Bone marrow (tissue), 2 donors: ENCODE measurements around the gene KRT85.

Experiments
- DNase-seq, 2 donors: peaks; one replicate each; lab custom pipeline; 2025; lab: John Stamatoyannopoulos, UW

Gene KRT85

DNA sequence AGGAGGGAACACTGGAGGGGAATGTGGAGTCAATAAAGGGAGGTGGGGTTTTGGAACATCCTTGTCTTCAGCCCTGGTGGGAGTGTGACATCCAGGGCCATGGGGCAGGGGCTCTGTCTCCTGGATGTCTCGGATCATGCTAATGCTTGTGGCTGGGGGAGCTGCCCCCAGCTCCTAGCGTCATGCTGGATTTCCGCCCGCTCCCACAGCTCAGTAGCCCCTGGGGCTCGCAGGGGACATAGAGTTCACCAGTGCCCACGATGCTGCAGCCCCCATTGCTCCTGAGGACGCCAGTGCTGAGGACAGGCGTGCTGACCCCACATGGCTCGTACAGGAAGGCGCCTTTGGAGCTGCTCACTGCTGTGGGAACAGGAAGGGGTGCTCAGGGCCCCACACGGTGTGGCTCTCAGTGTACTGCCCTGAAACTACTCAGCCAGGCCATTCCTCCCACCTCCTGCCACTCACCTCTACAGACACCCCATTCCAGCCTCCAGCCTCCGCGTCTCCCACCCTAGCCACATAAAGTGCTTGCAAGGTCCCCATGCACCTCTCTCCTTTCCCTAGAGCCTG lies 27.6 kb upstream of the KRT85 start:
- no peak for DNase-seq

DNA sequence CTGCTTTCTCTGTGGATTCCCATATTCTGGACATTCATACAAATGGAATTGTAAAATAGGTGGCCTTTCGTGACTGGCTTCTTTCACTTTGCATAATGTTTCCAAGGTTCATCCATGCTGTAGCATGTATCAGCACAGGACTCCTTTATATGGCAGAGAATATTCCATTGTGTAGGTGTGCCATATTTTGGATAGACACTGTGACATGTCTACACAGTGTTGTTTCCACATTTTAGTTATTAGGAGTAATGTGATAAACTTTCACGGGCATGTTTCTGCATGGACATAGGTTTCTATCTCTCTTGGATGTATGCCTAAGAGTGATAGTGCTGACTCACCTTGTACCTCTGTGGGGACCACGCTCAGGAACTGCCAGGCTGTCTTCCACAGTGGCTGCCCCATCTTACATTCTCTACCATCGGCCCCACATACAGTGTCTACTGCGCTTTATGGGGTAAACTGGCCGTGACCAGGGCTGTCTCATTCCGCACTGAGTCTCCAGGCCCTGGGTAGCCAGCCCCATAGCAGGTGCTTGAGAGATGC lies 25.3 kb upstream of the KRT85 start:
- DNase-seq, result no peak

- no peak for DNase-seq
Observed at GRCh38 chr12:52391618-52392002, 24.3 kb upstream of the KRT85 start.

DNA sequence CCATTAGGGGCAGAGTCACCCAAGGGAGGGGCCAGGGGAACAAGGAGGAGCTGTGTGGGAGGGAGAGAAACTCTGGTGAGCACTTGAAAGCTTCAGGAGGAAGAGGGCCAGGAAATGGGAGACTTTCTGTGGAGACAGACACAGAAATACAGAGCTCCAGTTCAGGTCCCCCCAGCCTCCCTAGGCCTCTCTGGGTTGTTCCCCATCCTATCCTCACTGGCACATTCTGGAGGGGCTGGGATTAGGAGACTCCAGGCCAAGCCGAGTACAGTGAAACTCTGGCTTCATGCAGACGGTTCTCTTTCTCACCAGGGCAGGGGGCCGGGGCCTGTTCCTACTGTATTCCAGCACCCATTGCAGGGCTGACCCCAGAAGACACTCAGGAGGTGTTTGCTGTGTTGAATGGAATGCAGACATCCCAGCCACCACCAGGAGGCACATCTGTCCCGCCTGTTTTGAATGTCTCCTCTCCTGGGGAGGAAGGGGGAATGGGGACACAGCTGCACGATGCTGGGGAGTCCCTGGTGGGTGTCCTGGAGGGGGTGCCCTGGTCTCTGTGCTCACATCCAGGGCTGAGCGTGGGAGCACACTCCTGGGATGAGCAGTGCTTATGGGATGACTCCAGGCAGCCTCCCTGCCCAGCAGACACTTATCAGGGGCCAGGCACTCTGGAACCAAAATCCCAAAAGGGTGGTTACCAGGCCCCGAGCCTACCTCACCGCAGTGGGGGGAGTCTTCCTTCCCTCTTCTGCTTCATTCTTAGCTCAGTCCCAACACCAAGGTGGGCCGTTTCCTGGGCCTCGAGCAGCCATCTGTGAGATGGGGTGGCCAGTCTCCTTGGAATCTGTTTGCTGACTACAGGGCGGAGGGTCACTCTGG lies 23.7 kb upstream of the KRT85 start:
- no peak for DNase-seq

DNA sequence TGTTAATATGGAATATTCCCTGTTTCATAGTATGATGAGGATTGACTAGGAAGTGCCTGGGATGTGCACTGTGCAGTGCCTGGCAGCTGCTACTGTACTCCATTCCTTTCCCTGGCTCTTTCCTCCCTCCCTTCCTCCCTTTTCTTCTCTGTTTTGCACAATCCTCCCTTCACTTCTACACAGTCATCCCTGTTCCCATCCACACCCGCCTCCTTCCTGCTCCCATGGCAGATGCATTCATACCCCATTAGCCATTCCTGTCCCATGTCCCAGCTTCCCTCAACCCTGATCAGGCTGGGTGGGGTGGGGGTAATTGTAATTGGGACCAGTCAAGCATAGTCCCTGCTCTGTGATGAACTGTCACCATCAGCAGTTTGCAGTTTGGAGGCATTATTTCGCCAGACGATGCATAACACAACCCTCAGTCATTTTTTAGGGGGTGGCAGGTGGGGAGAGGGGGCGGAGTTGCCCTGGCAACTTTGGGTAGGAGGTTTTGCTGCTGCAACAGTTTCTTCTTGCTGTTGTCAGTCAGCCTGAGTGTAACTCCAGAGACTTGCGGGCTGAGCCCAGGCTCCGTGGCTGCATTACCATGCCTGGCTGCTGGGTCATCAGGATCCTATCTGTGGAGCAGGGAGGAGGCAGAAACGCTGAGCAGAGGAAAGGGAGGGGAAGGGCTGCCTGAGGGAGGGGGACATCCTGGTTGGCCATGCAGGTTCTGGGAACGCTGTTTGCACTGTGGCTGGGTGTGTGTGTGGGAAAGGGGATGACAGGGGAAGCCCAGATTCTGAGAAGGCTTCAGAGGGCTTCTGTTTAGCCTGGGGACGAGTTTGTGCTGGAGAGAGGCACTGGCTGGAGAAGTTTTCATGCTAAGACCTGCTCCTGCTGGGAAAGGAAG lies 22.3 kb upstream of the KRT85 start:
- no peak for DNase-seq

- no peak for DNase-seq
Observed at GRCh38 chr12:52387859-52388258, 20.6 kb upstream of the KRT85 start.

GRCh38 chr12:52385226-52385702 lies 18.0 kb upstream of the KRT85 start, which contains the start of gene KRT84:
Gene KRT84, minus strand, starts transcription at chr12:52385652. Its CDS starts 67 bp downstream, at chr12:52385585.
- no peak for DNase-seq

DNA sequence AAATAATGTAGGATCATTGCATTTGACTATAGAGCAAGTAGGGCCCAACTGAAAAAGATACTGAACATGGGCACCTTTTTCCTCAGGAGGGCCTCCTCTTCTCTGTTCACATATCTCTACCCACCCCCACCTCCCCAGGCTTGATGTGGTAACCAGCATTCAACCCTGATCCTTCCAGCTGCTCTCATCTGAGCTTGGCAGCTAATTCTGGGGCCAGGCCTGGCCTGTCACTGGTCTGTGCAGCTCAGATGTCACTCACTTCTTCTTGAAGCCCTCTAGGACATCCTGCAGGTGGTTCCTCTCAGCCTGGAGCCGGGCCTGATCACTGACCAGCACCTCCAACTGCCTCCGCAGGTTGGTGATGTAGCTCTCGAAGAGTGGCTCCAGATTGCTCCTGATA lies 16.1 kb upstream of the KRT85 start:
- DNase-seq, result no peak

DNA sequence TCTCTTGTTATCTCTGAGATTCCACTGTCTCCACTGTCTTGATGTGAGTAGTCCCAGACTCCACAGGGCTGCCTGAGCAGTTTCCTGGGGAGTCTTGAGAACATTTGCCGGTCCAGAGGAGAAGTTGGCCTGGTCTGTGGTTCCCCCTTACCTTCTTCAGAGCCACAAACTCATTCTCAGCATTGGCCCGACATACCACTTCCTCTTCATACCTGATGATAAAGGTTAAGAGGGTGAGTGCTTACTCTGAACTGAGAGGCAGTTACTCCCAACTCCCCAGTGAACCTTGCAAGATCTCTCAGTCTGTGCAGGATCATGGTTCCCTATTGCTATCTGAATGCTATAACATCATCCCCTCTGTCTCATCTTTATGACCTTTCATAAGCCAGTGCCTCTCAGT lies 15.6 kb upstream of the KRT85 start:
- DNase-seq, result no peak

- no peak for DNase-seq
Observed at GRCh38 chr12:52381206-52381605, 13.9 kb upstream of the KRT85 start.

DNA sequence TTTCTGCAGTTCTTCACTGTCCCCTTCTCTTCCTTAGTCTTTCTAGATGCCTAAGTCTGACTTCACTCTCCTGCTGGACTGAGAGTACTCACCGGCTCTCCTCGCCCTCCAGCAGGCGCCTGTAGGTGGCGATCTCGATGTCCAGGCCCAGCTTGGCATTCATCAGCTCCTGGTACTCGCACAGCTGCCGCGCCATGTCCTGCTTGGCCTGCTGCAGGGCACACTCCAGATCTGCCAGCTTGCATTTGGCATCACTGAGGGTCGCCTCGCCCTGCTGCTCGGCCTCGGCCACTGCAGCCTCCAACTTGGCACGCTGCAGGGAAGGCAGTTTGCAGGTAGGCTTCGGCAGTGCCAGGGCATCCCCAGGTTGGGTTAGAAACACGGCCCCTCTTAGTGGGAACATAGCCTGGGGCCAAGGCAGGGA lies 13.0 kb upstream of the KRT85 start:
- no peak for DNase-seq

GRCh38 chr12:52379536-52379935 lies 12.3 kb upstream of the KRT85 start:
- no peak for DNase-seq

- DNase-seq, result no peak
Observed at GRCh38 chr12:52378091-52378490, 10.8 kb upstream of the KRT85 start.

- DNase-seq, result no peak
Observed at GRCh38 chr12:52377266-52377665, 10.0 kb upstream of the KRT85 start.

GRCh38 chr12:52372216-52373154 lies 5.2 kb upstream of the KRT85 start:
- peak; percentile 3 to 35 for DNase-seq

- no peak for DNase-seq
Observed at GRCh38 chr12:52371716-52372115, 4.4 kb upstream of the KRT85 start.

- DNase-seq, result no peak
Observed at GRCh38 chr12:52370926-52371608, 3.8 kb upstream of the KRT85 start.

DNA sequence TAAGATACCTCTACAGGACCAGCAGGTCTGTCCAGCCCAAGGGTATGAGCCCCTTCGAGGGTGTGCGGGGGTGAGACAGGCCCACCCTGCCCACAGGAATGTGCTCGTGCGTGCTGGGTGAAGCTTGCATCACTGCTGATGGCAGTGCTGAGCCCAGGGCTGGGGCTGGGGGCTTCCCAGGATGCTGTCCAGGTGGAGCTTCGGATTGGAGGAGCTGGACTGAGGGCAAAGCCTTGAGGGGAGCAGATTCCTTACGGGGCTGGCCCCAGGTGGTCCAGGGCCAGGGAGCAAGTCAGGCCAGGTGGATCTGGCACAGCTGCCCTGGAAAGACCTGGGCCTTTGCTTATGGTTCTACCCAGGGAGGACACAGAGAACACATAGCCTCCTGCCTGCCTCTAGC lies 2.5 kb upstream of the KRT85 start:
- no peak for DNase-seq

- DNase-seq, result no peak
Observed at GRCh38 chr12:52369211-52369610, 1.9 kb upstream of the KRT85 start.

- no peak for DNase-seq
Observed at GRCh38 chr12:52368508-52368907, 1.2 kb upstream of the KRT85 start.
